Left colon (tissue), 2 donors: ENCODE data around the gene STON2. TPM values are rescaled to one million over a fixed set of nuclear protein-coding genes. Genes with fewer than 3 reads are reported as not detected.
"Not testable (repeated sequence)": the region's sequence is repeated elsewhere in the genome, so short reads cannot be mapped to it uniquely, and the experiment has no call there.

Experiments
- ATAC-seq: fragments of 200-7000 bp; cut with Tn5 transposase; one replicate; pipeline ENCODE4 v1.9.1; 2020; ENCODE audit warnings: mild to moderate bottlenecking, moderate library complexity
- DNase-seq, 2 donors: peaks; one replicate each; pipeline ENCODE4 v3.0.0-alpha.2; 2020
- intact Hi-C, 2 donors: fragments of 100-400 bp; cut with DNase I in 1 of 2; cut with micrococcal nuclease in 1 of 2; formaldehyde crosslinking; loops; one replicate each; pipeline versions ENCODE4 v1.11.2 to v1.14.0; 2022; cut with DNase I, micrococcal nuclease
- total RNA-seq, 2 donors: library from RNA; stranded (reverse); fragmentation: NEBNext Ultra II Directional; extraction: Animal tissue kit (Norgen Biotek cat#: 25700); gene quantifications; one replicate each; pipeline ENCODE4 v1.2.1, GENCODE V29; 2021
- donor health status: DM: no; HTN: no; CAD: no.
- donor health status: DM: yes; HTN: yes; CAD: no.

STON2 gene
- total RNA-seq, 2 donors from 2014 or later = 13.2 to 24.1 TPM

DNA sequence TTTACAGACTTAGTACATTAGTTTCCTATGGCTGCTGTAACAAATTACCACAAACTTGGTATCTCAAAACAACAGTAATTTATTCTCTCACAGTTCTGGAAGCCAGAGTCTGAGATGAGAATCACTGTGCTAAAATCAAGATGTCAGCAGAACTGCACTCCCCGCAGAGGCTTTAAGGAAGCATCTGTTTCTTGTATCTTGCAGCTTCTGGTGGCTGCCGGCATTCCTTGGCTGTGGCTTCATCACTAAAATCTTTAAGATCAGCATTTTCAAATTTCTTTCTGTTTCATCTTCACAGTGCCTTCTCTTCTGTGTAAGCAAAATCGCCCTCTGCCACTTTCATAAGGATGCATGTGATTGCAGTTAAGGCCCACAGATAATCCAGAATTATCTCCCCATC, 9.4 kb downstream of the STON2 start:
- intact Hi-C loops = no loop called here
- DNase-seq (no peak), ATAC-seq (no peak)

- DNase-seq = no peak
Observed at GRCh38 chr14:81388336-81388735, 11.8 kb downstream of the STON2 start.

GRCh38 chr14:81386290-81386745, 13.8 kb downstream of the STON2 start:
- no peak for ATAC-seq
- no peak for DNase-seq
- intact Hi-C loops = no loop called here

More at GRCh38 chr14:81388336-81388735, 11.8 kb downstream of the STON2 start:
- intact Hi-C loops = no loop called here
- no peak for ATAC-seq

- no peak for DNase-seq
- intact Hi-C loops = no loop called here
- ATAC-seq = no peak
Observed at GRCh38 chr14:81385886-81386285, 14.2 kb downstream of the STON2 start.

DNA sequence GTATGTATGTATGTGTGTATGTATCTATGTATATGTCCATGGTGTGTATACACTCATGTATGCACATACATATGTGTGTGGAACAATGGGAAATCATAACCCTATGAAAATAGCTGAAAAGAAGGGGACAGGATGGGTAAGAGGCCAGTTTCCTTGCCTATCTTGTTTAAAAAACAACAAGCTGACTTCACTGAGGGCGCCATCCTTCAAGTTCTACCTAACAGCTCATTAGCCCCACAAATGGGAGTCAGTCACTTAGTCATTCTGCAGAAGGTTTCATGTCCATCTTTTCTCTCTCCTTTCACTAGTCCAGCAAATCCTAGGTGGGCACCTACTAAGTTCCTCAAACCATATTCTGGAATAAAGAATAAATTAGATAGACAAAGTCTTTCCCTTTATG, 14.7 kb downstream of the STON2 start:
- ATAC-seq (no peak), DNase-seq (no peak)
- intact Hi-C loops = no loop called here

DNA sequence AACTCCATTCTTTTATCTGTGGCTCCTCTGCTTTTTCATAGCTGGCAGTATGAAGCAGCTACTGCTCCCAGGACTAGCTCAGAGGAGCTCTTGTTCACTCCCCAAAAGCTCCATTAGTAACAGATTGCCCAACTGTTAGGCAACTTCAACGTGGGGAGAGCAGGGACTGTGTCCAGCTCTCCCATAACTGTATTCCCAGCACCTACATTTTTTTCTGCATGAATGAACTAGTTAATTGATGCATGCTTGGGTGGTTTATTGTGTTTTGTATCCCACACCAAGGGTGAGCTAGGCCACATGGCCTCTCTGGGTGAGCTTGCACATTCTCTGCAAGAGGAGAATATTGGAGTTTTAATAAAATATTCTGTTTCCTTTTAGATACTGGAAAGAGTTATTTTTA, 15.2 kb downstream of the STON2 start:
- ATAC-seq = no peak
- no peak for DNase-seq
- intact Hi-C loops = no loop called here

DNA sequence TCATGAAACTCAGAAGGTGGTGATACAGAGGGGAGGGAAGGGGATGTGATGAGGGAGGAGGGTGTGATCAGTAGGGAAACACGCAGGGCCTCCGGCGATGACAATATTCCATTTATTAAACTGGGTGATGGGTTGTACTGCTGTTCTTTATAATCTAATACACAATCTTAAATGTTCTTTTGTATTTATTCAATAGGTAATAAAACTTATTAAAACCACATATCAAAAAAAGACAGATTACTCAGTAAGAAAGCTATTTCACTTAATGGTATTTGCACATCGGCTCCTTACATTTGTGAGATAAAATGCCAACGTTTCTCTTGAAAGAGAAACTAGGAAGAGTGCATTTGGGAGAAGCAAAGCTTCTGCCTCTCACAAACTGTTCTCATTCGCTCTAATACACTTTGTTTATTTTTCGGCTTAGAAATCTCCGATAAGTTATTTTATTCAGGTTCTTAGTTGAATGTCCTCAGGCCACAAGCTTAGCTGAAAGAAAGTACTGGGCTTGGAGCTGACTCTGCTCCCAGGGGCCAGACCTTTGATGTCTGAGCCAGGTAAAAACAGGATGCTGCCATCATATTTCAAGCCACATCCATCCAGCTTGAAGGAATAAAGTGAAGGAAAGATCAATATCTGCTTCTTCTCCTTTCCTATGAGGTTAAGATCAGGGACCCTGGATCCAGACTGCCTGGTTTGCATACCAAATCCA, 17.5 kb downstream of the STON2 start:
- intact Hi-C loops = no loop called here
- DNase-seq (no peak), ATAC-seq (no peak)

GRCh38 chr14:81380009-81380408, 20.1 kb downstream of the STON2 start:
- ATAC-seq, DNase-seq, intact Hi-C loops: not testable (repeated sequence)

GRCh38 chr14:81371802-81372201, 28.3 kb downstream of the STON2 start:
- no peak for ATAC-seq
- intact Hi-C loops = no loop called here
- DNase-seq = no peak

DNA sequence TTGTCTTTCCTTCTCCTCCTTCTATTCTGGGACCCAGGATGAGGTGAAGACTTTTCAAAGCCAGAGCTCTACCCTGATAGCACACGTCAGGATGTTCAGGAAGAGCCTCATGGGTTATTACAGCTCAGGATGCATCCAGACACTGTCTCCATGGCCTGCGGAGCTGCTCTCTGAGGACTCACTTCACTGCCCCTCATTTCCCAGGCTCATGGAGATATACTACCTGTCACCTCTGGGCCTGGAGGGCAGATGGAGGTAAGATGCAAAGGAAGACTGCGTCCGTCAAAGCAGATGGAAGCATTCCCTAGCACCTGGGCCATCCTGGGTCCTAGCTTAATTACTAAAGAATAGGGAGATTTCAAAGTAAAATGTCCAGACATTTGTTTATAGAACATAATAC, 32.6 kb downstream of the STON2 start:
- ATAC-seq (no peak), DNase-seq (no peak)
- intact Hi-C loops = no loop called here

- DNase-seq (no peak), ATAC-seq (no peak)
- intact Hi-C loops = no loop called here
Observed at GRCh38 chr14:81366884-81367283, 33.2 kb downstream of the STON2 start.

- intact Hi-C loops = no loop called here
- ATAC-seq (no peak), DNase-seq (no peak)
Observed at GRCh38 chr14:81366214-81366613, 33.9 kb downstream of the STON2 start.

- no peak for DNase-seq
- no peak for ATAC-seq
- intact Hi-C loops = no loop called here
Observed at GRCh38 chr14:81363746-81364378, 36.3 kb downstream of the STON2 start.

DNA sequence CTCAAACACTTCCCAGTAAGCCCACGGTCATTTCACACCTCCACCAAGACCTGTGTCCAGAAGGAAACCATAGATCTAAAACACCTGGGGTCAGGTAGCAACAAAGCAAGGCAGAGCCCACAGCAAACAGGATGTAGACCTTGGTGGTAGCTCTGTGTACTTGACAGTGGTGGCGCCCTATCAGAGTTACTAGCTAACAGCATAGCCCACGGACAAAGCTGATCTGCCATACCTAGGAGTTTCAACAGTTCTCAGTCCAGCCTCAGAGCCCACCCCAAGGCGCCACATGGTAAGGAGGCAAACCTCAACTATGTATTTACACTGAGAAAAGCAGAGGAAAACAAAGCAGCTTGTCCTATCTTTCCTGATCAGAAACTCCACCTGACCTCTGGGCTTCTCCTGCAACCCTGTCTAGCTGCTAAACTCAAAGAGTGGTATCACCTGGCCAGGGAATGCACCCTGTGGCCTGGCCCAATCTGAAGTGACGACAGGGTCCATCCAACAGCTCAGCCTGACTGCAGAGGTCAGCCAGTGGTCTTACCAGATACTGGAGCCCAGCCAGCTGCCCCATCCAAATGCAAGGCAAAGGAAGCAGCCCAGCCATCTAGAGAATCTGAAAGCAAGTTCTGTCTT, 46.3 kb downstream of the STON2 start:
- DNase-seq (no peak), ATAC-seq (no peak)
- intact Hi-C loops = no loop called here

GRCh38 chr14:81352413-81352812, 47.7 kb downstream of the STON2 start:
- DNase-seq (no peak), ATAC-seq (no peak)
- intact Hi-C loops = no loop called here

- intact Hi-C loops = no loop called here
Observed at GRCh38 chr14:81351205-81351604, 48.9 kb downstream of the STON2 start.

GRCh38 chr14:81350344-81351130, 49.6 kb downstream of the STON2 start:
- intact Hi-C loops = no loop called here
- DNase-seq = no peak
- ATAC-seq = no peak

More at GRCh38 chr14:81351205-81351604, 48.9 kb downstream of the STON2 start:
- DNase-seq (no peak), ATAC-seq (no peak)

DNA sequence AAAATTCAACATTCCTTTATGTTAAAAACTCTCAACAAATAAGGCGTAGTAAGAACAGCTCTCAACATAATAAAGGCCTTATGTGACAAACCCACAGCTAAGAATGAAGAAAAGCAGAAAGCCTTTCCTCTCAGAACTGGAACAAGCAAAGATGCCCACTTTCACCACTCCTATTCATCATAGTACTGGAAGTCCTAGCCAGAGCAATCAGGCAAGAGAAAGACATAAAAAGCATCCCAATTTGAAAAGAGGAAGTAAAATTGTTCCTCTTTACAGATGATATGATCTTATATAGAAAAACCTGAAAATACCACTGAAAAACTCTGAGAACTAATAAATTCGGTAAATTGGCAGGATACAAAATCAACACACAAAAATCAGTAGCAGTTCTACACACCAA, 52.1 kb downstream of the STON2 start:
- intact Hi-C loops = no loop called here
- ATAC-seq (no peak), DNase-seq (no peak)

DNA sequence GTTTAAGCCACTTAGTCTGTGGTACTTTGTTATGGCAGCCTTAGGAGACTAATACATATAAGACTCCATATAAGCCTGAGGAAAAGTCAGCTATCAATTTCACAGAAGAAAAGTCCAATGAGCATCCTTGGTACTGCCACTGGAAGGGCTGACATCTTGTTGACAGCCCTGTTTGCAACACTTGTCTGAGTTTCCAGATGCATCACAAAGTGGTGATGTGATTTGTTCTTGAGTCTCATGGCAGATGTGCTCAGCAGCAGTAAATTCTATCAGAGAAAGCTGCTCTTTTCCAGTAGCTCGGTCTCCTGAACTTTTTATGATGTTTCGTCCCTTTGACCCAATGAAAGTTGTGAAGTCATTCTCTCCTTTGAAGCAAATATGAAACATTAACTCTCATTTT, 54.3 kb downstream of the STON2 start:
- intact Hi-C loops = no loop called here
- ATAC-seq = no peak

More for the DNA sequence above, 54.3 kb downstream of the STON2 start:
- no peak for DNase-seq
